ENCODE results near the gene MAPK1IP1L.

DNA sequence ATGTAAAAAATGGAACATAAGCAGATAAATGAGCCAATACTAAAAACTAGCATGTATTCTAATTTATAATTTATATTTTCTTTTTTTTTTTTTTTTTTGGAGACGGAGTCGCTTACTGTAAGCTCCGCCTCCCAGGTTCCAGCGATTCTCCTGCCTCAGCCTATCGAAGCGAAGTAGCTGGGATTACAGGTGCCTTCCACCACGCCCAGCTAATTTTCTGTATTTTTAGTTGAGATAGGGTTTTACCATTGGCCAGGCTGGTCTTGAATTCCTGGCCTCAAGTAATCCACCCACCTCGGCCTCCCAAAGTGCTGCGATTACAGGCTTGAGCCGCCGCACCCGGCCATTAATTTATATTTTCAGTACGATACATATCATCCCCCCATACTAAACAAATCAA, 2.7 kb downstream of the MAPK1IP1L start:
- TF ChIP-seq, protein P1, sequence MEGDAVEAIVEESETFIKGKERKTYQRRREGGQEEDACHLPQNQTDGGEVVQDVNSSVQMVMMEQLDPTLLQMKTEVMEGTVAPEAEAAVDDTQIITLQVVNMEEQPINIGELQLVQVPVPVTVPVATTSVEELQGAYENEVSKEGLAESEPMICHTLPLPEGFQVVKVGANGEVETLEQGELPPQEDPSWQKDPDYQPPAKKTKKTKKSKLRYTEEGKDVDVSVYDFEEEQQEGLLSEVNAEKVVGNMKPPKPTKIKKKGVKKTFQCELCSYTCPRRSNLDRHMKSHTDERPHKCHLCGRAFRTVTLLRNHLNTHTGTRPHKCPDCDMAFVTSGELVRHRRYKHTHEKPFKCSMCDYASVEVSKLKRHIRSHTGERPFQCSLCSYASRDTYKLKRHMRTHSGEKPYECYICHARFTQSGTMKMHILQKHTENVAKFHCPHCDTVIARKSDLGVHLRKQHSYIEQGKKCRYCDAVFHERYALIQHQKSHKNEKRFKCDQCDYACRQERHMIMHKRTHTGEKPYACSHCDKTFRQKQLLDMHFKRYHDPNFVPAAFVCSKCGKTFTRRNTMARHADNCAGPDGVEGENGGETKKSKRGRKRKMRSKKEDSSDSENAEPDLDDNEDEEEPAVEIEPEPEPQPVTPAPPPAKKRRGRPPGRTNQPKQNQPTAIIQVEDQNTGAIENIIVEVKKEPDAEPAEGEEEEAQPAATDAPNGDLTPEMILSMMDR (IDR thresholded peaks at IDR 0.05), result no peak
- no peak for TF ChIP-seq POLR2A (IDR thresholded peaks at IDR 0.05)
